Measurements from ENCODE around the gene ZNF184.
A peak's percentile ranks its signal among the peaks of the same experiment; 100 is the strongest.

Gene ZNF184

DNA sequence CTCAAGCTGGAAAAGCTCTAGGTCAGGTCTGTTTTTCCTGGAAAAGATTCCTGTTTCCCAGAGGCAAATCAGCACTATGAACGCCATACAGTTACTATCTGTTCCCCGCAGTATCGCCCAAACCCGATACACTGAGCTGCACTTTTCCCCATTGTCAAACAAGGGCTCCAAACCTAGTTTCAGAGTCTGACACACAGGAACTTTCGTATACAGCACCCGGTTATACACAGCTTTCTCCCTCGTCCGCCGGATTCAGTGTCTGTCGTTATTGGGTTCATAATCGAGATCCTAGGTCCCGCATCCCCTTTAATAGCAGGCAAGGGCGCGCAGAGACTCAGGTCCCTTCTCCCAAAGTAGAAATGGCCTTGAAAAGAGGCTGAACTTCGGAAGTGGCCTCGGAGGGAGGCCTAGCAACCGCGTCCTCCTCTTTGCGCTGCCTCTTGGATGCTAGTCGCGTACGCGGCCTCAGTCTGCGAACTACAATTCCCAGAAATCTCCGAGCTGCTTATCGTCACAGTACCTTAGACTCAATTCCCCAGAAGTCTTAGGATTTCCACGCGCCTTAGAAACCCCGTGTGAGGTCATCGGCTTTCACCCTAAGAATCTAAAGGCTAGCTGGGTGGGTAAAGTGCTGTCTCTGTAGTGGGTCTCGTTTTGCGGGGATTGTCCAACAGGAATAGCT is 50.1 kb downstream of the ZNF184 start:
- no peak overlapping the region for H3K9ac ChIP-seq (ENCODE audit: low read length in 2 of 2)
- peaks cover 0 to 3% of the 10 kb centered on the region in 2 donors for H3K9me3 ChIP-seq (ENCODE audit: control insufficient read depth in 2 of 2, low read length in 2 of 2)
- peak overlapping the region in 1 of 2 donors; percentile 16 for H3K4me3 ChIP-seq (ENCODE audit: low read length in 2 of 2)
- no peaks in the 10 kb centered on the region for H3K27me3 ChIP-seq (ENCODE audit: control insufficient read depth in 1 of 2, insufficient read depth in 2 of 2, low read length in 2 of 2)
- H3K27ac ChIP-seq (ENCODE audit: low read length), result no peak overlapping the region
- H3K4me1 ChIP-seq (ENCODE audit: control insufficient read depth, insufficient read depth, low read length), result no peaks in the 10 kb centered on the region
- H3K36me3 ChIP-seq (ENCODE audit: control insufficient read depth in 2 of 2, insufficient read depth in 2 of 2, low read length in 2 of 2), result no peaks in the 10 kb centered on the region

DNA sequence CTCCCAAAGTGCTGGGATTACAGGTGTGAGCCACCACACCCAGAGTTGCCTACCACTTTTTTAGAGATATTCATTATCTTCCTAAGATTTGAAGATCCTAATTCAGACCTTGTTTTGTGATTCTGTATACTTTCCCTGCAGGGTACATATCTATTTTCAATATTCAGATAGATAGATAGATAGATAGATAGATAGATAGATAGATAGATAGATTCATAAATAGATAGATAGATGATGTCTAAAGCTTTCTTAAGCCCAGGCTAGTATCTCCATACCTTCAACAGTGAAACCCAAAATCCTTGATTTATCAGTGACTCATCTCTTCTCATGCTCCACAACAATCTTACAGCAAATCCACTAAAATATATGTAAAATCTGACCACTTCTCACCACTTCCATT is 53.5 kb downstream of the ZNF184 start:
- Histone ChIP-seq H3K4me3 (ENCODE audit: low read length in 2 of 2) (no peak overlapping the region), H3K36me3 (ENCODE audit: control insufficient read depth in 2 of 2, insufficient read depth in 2 of 2, low read length in 2 of 2) (no peaks in the 10 kb centered on the region)

DNA sequence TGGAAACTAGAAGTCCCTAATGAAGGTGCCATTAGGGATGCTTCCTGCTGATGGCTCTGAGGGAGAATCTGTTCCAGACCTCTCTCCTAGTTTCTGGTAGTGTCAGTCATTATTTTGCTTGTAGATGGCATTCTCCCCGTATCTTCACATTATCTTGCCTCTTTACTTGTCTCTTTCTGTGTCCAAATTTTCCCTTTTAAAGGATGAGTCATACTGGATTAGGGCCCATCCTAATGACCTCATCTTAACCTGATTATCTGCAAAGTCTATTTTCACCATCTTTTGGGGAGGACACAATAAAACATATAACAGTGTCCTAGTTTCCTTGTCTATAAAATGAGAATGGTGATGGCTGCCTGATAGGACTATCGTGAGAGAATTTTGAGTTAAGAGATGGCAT is 57.0 kb downstream of the ZNF184 start:
- Histone ChIP-seq H3K9me3 (ENCODE audit: control insufficient read depth in 2 of 2, low read length in 2 of 2) (no peaks in the 10 kb centered on the region), H3K27ac (ENCODE audit: low read length) (no peak overlapping the region), H3K4me3 (ENCODE audit: low read length in 2 of 2) (no peak overlapping the region), H3K9ac (ENCODE audit: low read length in 2 of 2) (no peak overlapping the region), H3K36me3 (ENCODE audit: control insufficient read depth in 2 of 2, insufficient read depth in 2 of 2, low read length in 2 of 2) (no peaks in the 10 kb centered on the region), H3K4me1 (ENCODE audit: control insufficient read depth, insufficient read depth, low read length) (no peaks in the 10 kb centered on the region), H3K27me3 (ENCODE audit: control insufficient read depth in 1 of 2, insufficient read depth in 2 of 2, low read length in 2 of 2) (no peaks in the 10 kb centered on the region)

More for the DNA sequence above, 53.5 kb downstream of the ZNF184 start:
- Histone ChIP-seq H3K4me1 (ENCODE audit: control insufficient read depth, insufficient read depth, low read length) (no peaks in the 10 kb centered on the region), H3K9ac (ENCODE audit: low read length in 2 of 2) (no peak overlapping the region), H3K27ac (ENCODE audit: low read length) (no peak overlapping the region), H3K27me3 (ENCODE audit: control insufficient read depth in 1 of 2, insufficient read depth in 2 of 2, low read length in 2 of 2) (no peaks in the 10 kb centered on the region), H3K9me3 (ENCODE audit: control insufficient read depth in 2 of 2, low read length in 2 of 2) (peaks cover 0 to 3% of the 10 kb centered on the region in 2 donors)

DNA sequence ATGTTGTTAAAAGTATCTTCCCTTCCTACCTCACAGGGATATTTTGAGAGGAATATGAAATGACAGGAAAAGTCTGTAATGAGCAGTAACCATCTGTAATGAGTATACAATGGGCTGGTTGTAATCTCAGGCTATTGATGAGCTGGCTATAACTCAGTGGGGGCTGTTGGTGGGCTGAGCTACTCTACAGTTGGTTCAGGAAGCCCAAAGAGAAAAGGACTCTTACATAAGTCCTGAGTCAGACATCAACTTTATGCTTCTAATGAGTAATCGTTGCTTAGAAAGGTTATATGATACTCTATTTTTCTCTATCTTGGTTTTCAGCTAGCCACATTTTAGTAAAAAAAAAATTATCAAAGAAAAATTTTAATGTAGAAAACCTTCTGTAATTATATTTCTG is 57.9 kb downstream of the ZNF184 start:
- H3K4me3 ChIP-seq (ENCODE audit: low read length in 2 of 2), result no peak overlapping the region
- no peaks in the 10 kb centered on the region for H3K36me3 ChIP-seq (ENCODE audit: control insufficient read depth in 2 of 2, insufficient read depth in 2 of 2, low read length in 2 of 2)
- H3K27ac ChIP-seq (ENCODE audit: low read length), result no peak overlapping the region
- no peaks in the 10 kb centered on the region for H3K27me3 ChIP-seq (ENCODE audit: control insufficient read depth in 1 of 2, insufficient read depth in 2 of 2, low read length in 2 of 2)
- no peaks in the 10 kb centered on the region for H3K9me3 ChIP-seq (ENCODE audit: control insufficient read depth in 2 of 2, low read length in 2 of 2)
- no peak overlapping the region for H3K9ac ChIP-seq (ENCODE audit: low read length in 2 of 2)
- no peaks in the 10 kb centered on the region for H3K4me1 ChIP-seq (ENCODE audit: control insufficient read depth, insufficient read depth, low read length)

DNA sequence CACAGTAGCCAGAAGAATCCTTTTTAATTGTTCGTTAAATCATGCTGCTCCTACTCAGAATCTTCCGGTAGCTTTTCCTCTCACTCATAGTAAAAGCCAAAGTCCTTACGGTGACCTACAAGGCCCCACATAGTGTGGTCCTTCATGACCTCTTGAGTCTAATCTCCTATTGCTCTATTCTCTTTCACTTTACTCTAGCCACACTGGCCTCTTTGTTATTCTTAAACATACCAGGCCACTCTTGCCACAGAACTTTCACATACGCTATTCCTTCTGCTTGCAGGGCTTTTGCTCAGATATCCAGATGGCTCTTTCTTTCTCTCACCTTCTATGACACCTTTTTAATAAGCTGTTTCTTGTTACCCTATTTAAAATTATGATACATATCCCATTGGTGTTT is 58.6 kb downstream of the ZNF184 start:
- Histone ChIP-seq H3K9me3 (ENCODE audit: control insufficient read depth in 2 of 2, low read length in 2 of 2) (no peaks in the 10 kb centered on the region), H3K4me3 (ENCODE audit: low read length in 2 of 2) (no peak overlapping the region), H3K36me3 (ENCODE audit: control insufficient read depth in 2 of 2, insufficient read depth in 2 of 2, low read length in 2 of 2) (no peaks in the 10 kb centered on the region), H3K27ac (ENCODE audit: low read length) (no peak overlapping the region), H3K27me3 (ENCODE audit: control insufficient read depth in 1 of 2, insufficient read depth in 2 of 2, low read length in 2 of 2) (no peaks in the 10 kb centered on the region), H3K9ac (ENCODE audit: low read length in 2 of 2) (no peak overlapping the region), H3K4me1 (ENCODE audit: control insufficient read depth, insufficient read depth, low read length) (no peaks in the 10 kb centered on the region)

DNA sequence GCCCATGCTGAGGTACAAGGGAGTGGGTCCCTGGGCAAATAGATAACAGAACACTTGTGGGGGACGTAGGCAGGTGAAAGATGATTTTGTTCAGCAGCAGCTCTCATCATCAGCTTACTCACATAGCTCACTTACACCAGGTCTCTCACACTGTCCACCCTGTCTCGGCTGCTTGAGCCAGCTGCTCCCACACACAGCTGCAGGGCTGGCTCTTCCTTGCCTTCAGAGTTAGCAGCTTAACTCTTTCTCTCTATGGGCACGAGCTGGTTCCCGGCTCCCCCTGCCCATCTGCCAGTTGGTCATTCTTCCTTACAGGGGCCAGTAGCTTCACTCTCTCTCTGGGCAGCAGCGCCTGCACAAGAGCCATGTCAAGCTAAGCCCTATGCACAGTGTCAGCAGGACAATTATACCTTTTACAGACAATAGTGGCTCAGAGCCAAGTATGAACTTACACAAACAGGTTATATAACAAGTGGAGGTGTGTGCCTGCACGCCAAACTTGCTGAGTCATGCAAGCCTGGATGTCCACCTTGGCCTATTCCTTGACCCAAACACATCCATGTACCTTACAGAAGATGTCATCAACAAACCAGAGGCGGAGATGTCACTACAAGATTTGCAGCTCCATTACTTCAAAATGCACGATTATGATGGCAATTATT is 65.6 kb downstream of the ZNF184 start:
- H3K27me3 ChIP-seq (ENCODE audit: control insufficient read depth in 1 of 2, insufficient read depth in 2 of 2, low read length in 2 of 2), result no peaks in the 10 kb centered on the region
- H3K4me1 ChIP-seq (ENCODE audit: control insufficient read depth, insufficient read depth, low read length), result no peaks in the 10 kb centered on the region
- H3K4me3 ChIP-seq (ENCODE audit: low read length in 2 of 2), result no peak overlapping the region
- H3K9me3 ChIP-seq (ENCODE audit: control insufficient read depth in 2 of 2, low read length in 2 of 2), result peaks cover under 1 to 3% of the 10 kb centered on the region in 2 donors
- H3K27ac ChIP-seq (ENCODE audit: low read length), result no peak overlapping the region
- no peaks in the 10 kb centered on the region for H3K36me3 ChIP-seq (ENCODE audit: control insufficient read depth in 2 of 2, insufficient read depth in 2 of 2, low read length in 2 of 2)
- H3K9ac ChIP-seq (ENCODE audit: low read length in 2 of 2), result no peak overlapping the region

DNA sequence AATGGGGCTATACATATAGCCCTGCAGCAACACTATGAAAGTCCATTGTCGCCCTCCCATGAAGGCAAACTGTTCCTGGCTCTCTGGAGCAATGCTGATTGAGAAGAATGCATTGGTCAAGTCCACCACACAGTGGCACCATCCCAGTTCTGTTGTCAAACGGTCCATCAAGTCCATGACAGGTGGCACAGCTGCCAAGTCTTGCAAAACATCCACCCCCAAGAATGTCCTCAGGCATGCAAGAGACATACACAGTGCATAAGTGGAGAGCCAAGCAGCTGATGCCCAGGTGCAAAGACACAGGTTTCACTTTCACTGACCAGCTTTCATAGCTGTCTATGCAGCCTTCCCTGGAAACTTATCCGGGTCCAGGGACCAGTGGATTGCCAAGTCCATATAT is 66.8 kb downstream of the ZNF184 start:
- no peak overlapping the region for H3K9ac ChIP-seq (ENCODE audit: low read length in 2 of 2)
- H3K27me3 ChIP-seq (ENCODE audit: control insufficient read depth in 1 of 2, insufficient read depth in 2 of 2, low read length in 2 of 2), result no peaks in the 10 kb centered on the region
- H3K4me3 ChIP-seq (ENCODE audit: low read length in 2 of 2), result no peak overlapping the region
- peaks cover 1 to 2% of the 10 kb centered on the region in 2 donors for H3K36me3 ChIP-seq (ENCODE audit: control insufficient read depth in 2 of 2, insufficient read depth in 2 of 2, low read length in 2 of 2)
- H3K4me1 ChIP-seq (ENCODE audit: control insufficient read depth, insufficient read depth, low read length), result no peaks in the 10 kb centered on the region
- H3K9me3 ChIP-seq (ENCODE audit: control insufficient read depth in 2 of 2, low read length in 2 of 2), result peaks cover 4 to 5% of the 10 kb centered on the region in 2 donors
- no peak overlapping the region for H3K27ac ChIP-seq (ENCODE audit: low read length)

DNA sequence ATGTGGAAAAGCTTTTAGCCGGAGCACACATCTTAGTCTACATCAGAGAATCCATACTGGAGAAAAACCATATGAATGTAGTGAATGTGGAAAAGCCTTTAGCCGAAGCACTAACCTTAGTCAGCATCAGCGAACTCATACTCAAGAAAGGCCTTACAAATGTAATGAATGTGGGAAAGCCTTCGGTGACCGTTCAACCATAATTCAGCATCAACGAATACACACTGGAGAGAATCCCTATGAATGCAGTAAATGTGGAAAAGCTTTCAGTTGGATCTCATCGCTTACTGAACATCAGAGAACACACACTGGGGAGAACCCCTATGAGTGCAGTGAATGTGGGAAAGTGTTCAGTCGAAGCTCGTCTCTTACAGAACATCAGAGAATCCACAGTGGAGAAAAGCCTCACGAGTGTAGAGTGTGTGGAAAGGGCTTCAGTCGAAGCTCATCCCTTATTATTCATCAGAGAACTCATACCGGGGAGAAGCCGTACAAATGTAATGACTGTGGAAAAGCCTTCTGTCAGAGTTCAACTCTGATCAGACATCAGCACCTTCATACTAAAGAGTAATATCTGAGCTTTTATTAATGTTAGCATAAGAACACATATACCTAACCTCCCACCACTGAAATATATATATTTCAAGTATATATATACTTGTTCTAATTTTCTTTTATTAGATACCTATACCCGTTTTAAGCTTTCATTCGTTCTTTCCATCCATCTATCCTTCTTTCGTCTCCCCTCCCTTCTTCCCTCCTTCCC is 71.8 kb downstream of the ZNF184 start:
- peaks cover 16 to 26% of the 10 kb centered on the region in 2 donors for H3K36me3 ChIP-seq (ENCODE audit: control insufficient read depth in 2 of 2, insufficient read depth in 2 of 2, low read length in 2 of 2)
- no peaks in the 10 kb centered on the region for H3K4me1 ChIP-seq (ENCODE audit: control insufficient read depth, insufficient read depth, low read length)
- no peak overlapping the region for H3K27ac ChIP-seq (ENCODE audit: low read length)
- peaks cover 15 to 21% of the 10 kb centered on the region in 2 donors for H3K9me3 ChIP-seq (ENCODE audit: control insufficient read depth in 2 of 2, low read length in 2 of 2)
- no peaks in the 10 kb centered on the region for H3K27me3 ChIP-seq (ENCODE audit: control insufficient read depth in 1 of 2, insufficient read depth in 2 of 2, low read length in 2 of 2)
- H3K4me3 ChIP-seq (ENCODE audit: low read length in 2 of 2), result no peak overlapping the region
- no peak overlapping the region for H3K9ac ChIP-seq (ENCODE audit: low read length in 2 of 2)
